ENCODE measurements around the gene HES2. TPM values are rescaled to one million over a fixed set of nuclear protein-coding genes. Genes with fewer than 3 reads are reported as not detected.
"Not testable (repeated sequence)": the region's sequence is repeated elsewhere in the genome, so short reads cannot be mapped to it uniquely, and the experiment has no call there.

Gene HES2
- total RNA-seq, 1 experiment from 2014 or later = 2.0 TPM

GRCh38 chr1:6391951-6392808 is 27.5 kb downstream of the HES2 start:
- no peak for DNase-seq (ENCODE audit: low spot score)

GRCh38 chr1:6389971-6390370 is 29.7 kb downstream of the HES2 start:
- no peak for DNase-seq (ENCODE audit: low spot score)

- peak; percentile 68 for DNase-seq (ENCODE audit: low spot score)
Measured at GRCh38 chr1:6386371-6386949, 33.3 kb downstream of the HES2 start.

GRCh38 chr1:6385488-6386191 is 34.1 kb downstream of the HES2 start:
- DNase-seq (ENCODE audit: low spot score) = peak; percentile 74

GRCh38 chr1:6384962-6385361 is 34.8 kb downstream of the HES2 start:
- DNase-seq (ENCODE audit: low spot score) = no peak

GRCh38 chr1:6384135-6384534 is 35.6 kb downstream of the HES2 start:
- no peak for DNase-seq (ENCODE audit: low spot score)

- no peak for DNase-seq (ENCODE audit: low spot score)
Measured at GRCh38 chr1:6380037-6380436, 39.7 kb downstream of the HES2 start.

GRCh38 chr1:6378096-6378746 is 41.5 kb downstream of the HES2 start:
- DNase-seq (ENCODE audit: low spot score) = no peak

GRCh38 chr1:6373961-6374720 is 45.6 kb downstream of the HES2 start:
- DNase-seq (ENCODE audit: low spot score) = no peak

- DNase-seq (ENCODE audit: low spot score) = not testable (repeated sequence)
Measured at GRCh38 chr1:6372236-6372635, 47.5 kb downstream of the HES2 start.

- DNase-seq (ENCODE audit: low spot score) = no peak
Measured at GRCh38 chr1:6370006-6370405, 49.7 kb downstream of the HES2 start.

GRCh38 chr1:6367381-6368012 is 52.2 kb downstream of the HES2 start:
- DNase-seq (ENCODE audit: low spot score) = peak; percentile 49

- no peak for DNase-seq (ENCODE audit: low spot score)
Measured at GRCh38 chr1:6365047-6365446, 54.7 kb downstream of the HES2 start.

GRCh38 chr1:6363085-6363884 is 56.4 kb downstream of the HES2 start:
- DNase-seq (ENCODE audit: low spot score) = peak; percentile 57

Other genes with a start within 250 kb of the HES2 start
- 0.98 TPM in 2 replicates for gene CHD5, start 239.6 kb downstream of the HES2 start, total RNA-seq (2014; rRNA removed; shearing (Covaris generic))
- gene RPL22, start 220.3 kb downstream of the HES2 start, total RNA-seq (2014; rRNA removed; shearing (Covaris generic)) = 88.4 and 112 TPM in 2 replicates
- 4.0 and 6.3 TPM in 2 replicates for gene RNF207, start 213.8 kb downstream of the HES2 start, total RNA-seq (2014; rRNA removed; shearing (Covaris generic))
- gene ICMT, start 184.0 kb downstream of the HES2 start, total RNA-seq (2014; rRNA removed; shearing (Covaris generic)) = 62.7 and 66.4 TPM in 2 replicates
- gene HES3, start 175.7 kb downstream of the HES2 start, total RNA-seq (2014; rRNA removed; shearing (Covaris generic)) = not detected in 2 replicates
- gene GPR153, start 158.8 kb downstream of the HES2 start, total RNA-seq (2014; rRNA removed; shearing (Covaris generic)) = 4.1 and 5.0 TPM in 2 replicates
- 44.2 and 55.3 TPM in 2 replicates for gene ACOT7, start 26.2 kb downstream of the HES2 start, total RNA-seq (2014; rRNA removed; shearing (Covaris generic))
- gene ESPN, start 4.9 kb upstream of the HES2 start, total RNA-seq (2014; rRNA removed; shearing (Covaris generic)) = 4.0 TPM in 1 of 2 replicates, not detected in the other
- gene TNFRSF25, start 46.3 kb upstream of the HES2 start, total RNA-seq (2014; rRNA removed; shearing (Covaris generic)) = 5.1 and 6.2 TPM in 2 replicates
- 8.6 and 10.1 TPM in 2 replicates for gene PLEKHG5, start 71.7 kb upstream of the HES2 start, total RNA-seq (2014; rRNA removed; shearing (Covaris generic))
- gene NOL9, start 134.6 kb upstream of the HES2 start, total RNA-seq (2014; rRNA removed; shearing (Covaris generic)) = 17.4 and 17.9 TPM in 2 replicates
- gene TAS1R1, start 135.4 kb upstream of the HES2 start, total RNA-seq (2014; rRNA removed; shearing (Covaris generic)) = not detected in 2 replicates
- 7.6 and 12.6 TPM in 2 replicates for gene ZBTB48, start 160.1 kb upstream of the HES2 start, total RNA-seq (2014; rRNA removed; shearing (Covaris generic))
- gene KLHL21, start 182.9 kb upstream of the HES2 start, total RNA-seq (2014; rRNA removed; shearing (Covaris generic)) = 16.0 and 18.2 TPM in 2 replicates
- gene PHF13, start 193.8 kb upstream of the HES2 start, total RNA-seq (2014; rRNA removed; shearing (Covaris generic)) = 6.2 and 8.4 TPM in 2 replicates
- 18.1 and 21.3 TPM in 2 replicates for gene THAP3, start 204.9 kb upstream of the HES2 start, total RNA-seq (2014; rRNA removed; shearing (Covaris generic))

Data from A172 (cell line).